HG03521 (cell line): ENCODE data around the gene SLC9A9.
"Not testable (repeated sequence)": the region's sequence is repeated elsewhere in the genome, so short reads cannot be mapped to it uniquely, and the experiment has no call there.

Source experiments
- ATAC-seq: cut with Tn5 transposase; IDR thresholded peaks from one replicate; pipeline ENCODE4 v1.9.1; 2021; ENCODE audit warnings: mild to moderate bottlenecking, moderate library complexity; ENCODE audit not compliant: unreplicated experiment

SLC9A9 gene

GRCh38 chr3:143525408-143525807 lies 322.9 kb downstream of the SLC9A9 start:
- no peak for ATAC-seq

DNA sequence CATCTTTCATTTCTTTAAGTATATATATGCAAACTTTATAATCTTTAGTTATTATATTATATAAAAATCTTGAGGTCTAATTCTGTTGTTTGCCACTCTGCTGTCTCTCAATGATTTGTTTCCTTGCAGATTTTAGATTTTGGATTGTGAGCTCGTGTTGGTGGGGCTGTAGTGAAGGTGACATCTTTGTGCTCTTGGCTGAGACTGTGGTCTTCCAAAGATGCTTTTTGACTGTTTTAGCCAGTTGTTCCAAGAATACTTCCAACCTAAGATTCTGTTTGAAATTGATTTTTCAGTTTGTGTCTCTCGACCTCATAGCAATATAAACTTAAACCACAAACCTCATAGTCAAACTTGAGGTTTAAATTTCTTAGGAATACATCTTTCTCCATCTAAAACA lies 326.5 kb downstream of the SLC9A9 start:
- no peak for ATAC-seq

GRCh38 chr3:143517131-143517530 lies 331.1 kb downstream of the SLC9A9 start:
- ATAC-seq: not testable (repeated sequence)

- no peak for ATAC-seq
Measured at GRCh38 chr3:143514874-143515273, 333.4 kb downstream of the SLC9A9 start.

GRCh38 chr3:143514109-143514508 lies 334.2 kb downstream of the SLC9A9 start:
- no peak for ATAC-seq

DNA sequence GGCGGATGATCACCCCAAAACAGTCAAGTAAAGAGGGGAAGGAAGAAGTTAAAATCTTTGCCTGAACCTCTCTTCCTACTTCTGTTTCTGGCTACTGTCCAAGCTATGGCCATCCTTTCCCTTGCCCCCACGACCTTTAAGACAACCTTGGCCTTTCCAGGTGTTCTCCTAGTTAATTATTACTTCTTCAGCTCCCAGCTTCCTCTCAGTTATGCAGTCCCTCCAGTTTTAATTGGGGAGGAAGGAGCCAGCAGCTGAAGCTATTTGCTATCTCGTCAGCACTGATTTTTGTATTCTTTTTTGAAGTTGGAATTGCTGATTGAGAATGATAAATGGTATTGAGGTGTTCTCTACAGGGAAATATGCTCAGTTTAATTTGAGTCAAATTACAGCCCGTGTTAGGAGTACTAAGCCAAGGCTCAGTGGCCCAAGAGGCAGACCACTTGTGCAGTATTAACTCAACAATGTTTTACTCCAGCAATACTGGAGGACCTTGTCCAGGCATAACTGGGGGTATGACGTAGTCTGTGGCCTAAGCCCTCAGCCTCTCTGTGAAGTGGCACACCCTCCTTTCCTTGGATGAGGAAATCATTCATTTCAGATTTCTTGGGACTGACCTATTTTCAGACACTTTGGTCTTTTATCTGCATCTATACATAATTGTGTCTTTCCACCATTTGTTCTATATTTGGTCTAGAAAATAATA lies 336.9 kb downstream of the SLC9A9 start:
- no peak for ATAC-seq

DNA sequence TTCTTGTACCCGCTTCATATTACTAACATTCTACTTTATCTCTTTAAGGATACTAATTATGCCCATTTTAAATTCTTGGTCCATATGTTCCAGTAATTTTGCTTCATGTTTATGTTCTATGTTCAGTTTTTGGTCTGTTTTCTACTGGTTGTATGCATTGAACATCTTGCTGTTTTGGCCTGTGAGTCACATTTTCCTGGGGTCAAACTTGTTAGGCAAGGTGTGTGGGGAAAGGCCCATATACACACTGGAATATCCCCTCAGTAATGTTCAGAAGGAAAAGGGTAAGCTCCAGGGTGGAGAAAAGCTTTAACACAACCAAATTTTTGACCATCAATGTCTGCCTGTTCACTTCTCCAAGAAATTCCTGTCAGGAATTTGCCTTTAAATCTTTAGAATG lies 337.7 kb downstream of the SLC9A9 start:
- ATAC-seq: no peak

GRCh38 chr3:143507735-143508580 lies 340.3 kb downstream of the SLC9A9 start:
- no peak for ATAC-seq

GRCh38 chr3:143506190-143506589 lies 342.1 kb downstream of the SLC9A9 start:
- no peak for ATAC-seq

- ATAC-seq: no peak
Measured at GRCh38 chr3:143503325-143503885, 344.9 kb downstream of the SLC9A9 start.

DNA sequence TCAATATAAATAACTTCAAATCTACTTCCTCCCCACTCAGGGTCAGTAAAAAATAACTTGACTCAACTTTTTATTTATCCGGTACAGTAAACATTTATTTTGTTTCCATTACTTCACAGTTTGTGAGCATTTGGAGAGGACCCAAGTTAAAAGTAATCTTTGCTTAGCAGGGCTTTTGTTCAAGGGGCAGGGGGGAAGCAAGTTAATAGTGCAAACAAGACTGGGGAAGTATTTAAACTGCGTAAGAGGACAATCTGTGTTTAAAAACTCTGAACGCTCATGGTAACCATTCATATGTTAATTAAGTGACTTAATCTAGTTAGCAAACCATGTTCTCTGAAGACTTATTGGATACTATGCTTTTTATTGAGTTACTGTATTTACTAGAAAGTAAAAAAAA lies 346.2 kb downstream of the SLC9A9 start:
- no peak for ATAC-seq

- no peak for ATAC-seq
Measured at GRCh38 chr3:143497382-143497781, 350.9 kb downstream of the SLC9A9 start.

DNA sequence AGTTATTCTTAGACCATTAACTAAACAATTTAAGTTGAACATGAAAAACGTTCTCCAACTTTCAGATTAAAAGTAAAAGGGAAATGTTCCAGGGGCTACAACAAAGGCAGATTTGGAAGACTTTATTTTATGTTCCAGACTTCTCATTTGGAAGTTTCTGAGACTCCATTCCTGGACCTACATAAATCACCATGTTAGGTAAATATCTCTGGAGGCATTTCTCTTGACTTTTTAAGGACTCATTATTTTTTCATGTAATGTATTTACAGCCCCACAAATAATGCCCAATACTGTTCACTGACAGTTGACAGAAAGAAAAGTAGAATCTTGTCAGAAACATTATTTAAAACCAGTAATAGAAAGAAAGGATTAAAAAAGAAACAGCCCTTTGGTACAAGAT lies 352.1 kb downstream of the SLC9A9 start:
- no peak for ATAC-seq

- no peak for ATAC-seq
Measured at GRCh38 chr3:143495527-143495926, 352.7 kb downstream of the SLC9A9 start.

- ATAC-seq: no peak
Measured at GRCh38 chr3:143486611-143487010, 361.7 kb downstream of the SLC9A9 start.

DNA sequence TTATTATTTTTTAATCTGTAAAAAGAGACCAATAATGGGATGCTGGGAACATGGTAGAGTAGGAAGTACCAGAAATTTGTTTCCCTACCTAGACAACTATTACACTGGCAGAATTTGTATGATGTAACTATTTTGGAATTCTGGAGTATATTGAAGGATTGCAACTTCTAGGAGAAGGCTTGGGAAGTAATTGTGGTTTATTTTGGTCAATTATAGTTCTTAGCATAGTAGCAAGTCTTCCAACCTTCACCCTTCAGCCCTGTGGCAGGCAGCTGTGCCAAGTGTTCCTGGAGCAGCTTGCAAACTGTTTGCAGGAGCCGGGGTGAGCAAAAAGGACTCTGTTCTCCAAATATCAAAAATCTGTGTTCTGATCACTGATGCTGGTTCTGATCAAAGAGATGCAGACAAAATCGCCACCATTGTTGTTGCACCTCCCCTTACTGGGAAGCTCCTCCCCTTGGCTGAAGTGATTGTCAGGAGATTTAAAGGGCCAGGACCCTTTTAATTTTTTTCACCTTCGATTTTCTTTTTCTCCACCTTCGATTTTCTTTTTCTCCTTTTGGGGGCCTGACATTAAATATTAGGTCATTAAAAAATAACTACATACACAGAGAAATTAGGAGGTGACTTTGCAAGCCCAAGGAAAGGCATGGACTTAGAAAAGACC lies 363.3 kb downstream of the SLC9A9 start:
- ATAC-seq: no peak

- ATAC-seq: no peak
Measured at GRCh38 chr3:143483214-143483613, 365.1 kb downstream of the SLC9A9 start.

DNA sequence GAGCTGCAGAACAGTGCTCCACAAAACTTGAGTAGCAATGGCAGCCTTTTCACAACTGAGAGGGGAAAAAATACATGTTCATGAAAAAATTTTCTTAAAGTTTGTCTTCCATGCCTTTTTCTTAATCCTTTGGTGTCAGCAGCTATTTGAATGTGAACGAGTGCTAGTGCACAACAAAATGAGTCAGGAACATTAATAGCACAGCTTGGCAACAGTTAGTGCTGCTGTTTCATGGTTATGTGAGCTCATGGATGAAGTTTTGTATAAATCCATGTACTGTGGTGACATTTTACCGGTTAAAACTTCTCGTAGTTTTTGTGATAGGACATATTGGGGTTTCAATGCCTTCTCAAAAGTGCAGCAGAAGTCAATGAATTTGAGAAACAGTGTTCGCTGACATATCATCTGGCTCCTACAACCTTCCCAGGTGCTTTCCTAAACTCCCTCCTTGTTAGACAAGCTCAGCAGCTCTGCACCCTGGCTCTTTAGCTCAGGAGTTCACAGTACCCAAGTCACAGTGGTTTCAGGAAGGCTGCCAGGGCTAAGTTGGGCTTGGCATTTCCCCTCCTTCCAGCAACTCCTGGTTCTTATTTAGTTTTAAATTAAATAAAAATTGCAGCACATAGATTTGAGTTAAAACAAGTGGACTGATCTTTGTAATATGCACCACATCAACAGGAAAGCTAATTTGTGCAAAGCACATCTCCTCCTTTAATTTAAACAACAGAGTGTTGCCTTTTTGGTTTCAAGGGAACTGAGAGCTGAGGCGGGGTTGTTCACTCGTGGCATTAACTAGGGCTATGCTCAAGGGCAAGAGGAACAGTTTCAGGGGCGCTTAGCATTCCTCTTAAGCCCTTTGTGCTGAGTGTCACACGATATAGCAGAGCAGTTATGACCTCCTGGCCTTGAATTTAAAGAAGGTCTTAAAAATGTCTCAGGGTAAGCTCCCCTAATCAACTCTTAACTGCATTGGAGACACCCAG lies 365.9 kb downstream of the SLC9A9 start:
- ATAC-seq: no peak

DNA sequence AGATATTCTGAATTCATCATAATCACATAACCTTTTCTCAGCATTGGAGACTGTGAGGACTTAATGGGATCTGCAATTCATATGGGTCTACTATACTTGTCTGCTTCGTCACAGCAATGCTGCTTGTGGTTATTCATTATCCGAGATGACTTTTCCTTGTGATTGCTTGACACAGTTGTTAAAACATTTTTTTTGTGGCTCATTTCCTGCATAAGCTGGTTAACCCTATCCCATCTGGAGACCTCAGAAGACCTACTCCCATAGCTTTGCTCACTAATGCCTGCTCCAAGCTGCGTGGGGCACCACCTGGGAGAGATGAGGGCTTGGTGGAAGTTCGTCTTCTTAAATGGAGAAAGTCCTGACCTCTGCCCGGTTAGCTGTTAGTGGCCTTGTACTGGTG lies 367.9 kb downstream of the SLC9A9 start:
- ATAC-seq: no peak

DNA sequence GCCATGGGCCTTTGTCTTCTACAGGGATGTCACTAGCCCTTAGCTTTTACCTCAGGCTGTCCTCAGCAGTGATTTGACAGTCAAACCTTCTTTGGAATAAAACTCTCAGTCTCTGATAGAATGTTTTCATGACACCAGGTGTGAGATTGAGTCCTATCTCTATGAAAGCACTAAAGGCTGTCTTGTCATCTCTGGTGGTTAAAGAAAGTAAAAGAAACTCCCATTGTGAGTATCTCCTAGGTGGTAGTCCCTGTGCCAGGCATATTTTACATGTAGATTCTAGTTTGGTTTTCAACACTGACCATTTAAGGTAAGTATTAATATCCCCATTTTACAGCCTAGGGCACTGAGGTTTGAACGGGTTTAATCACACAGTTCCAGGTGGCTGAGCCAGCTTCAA lies 368.5 kb downstream of the SLC9A9 start:
- no peak for ATAC-seq
